B cell (primary cell): ENCODE data around the gene DLGAP3. TPM values are rescaled to one million over a fixed set of nuclear protein-coding genes. Genes with fewer than 3 reads are reported as not detected.

ENCODE experiments used
- ATAC-seq: fragments of 200-7000 bp; cut with Tn5 transposase; one replicate; pipeline ENCODE4 v1.10.0; 2021; ENCODE audit warnings: low read depth, mild to moderate bottlenecking, moderate number of reproducible peaks, moderate library complexity
- CTCF ChIA-PET: fragments of 350-600 bp; sonication (Branson Sonifier 250); formaldehyde crosslinking; loops from one replicate; lab custom pipeline; 2021; ENCODE audit warnings: antibody characterized with exemption, inconsistent platforms; lab: Charles Lee
- POLR2A ChIA-PET: fragments of 350-600 bp; sonication (Branson Sonifier 250); formaldehyde crosslinking; loops from one replicate; lab custom pipeline; 2021; ENCODE audit warnings: antibody characterized with exemption; lab: Charles Lee
- DNase-seq: peaks from one replicate; pipeline ENCODE4 v3.0.0; 2013
- H2AFZ ChIP-seq: 2 replicates; pipeline ENCODE4 v1.6.1; 2012; ENCODE audit warnings: mild to moderate bottlenecking, low read depth, low read length; ENCODE audit not compliant: insufficient read depth, poor library complexity, severe bottlenecking
- H3K27ac ChIP-seq, 2 donors: 1 replicate in 1 of 2; 2 replicates in 1 of 2; pipeline ENCODE4 v1.5.1; 2012 to 2013; ENCODE audit warnings: low read length in 2 of 2, mild to moderate bottlenecking in 2 of 2, moderate library complexity in 1 of 2
- H3K27me3 ChIP-seq, 4 experiments: fragments of 200-600 bp in 1 of 4; sonication (generic) in 1 of 4; replicated peaks in 1 of 4; 1 replicate in 2 of 4; 2 replicates in 2 of 4; pipeline versions ENCODE4 v1.6.1 to v1.7.0; 2013 to 2016; ENCODE audit warnings: low read length in 3 of 4, mild to moderate bottlenecking in 2 of 4, mixed read lengths in 1 of 4, moderate library complexity in 1 of 4; ENCODE audit not compliant: insufficient read depth in 4 of 4, control insufficient read depth in 3 of 4; ENCODE audit errors: control extremely low read depth in 1 of 4
- H3K36me3 ChIP-seq, 2 experiments: replicated peaks in 1 of 2; 1 replicate in 1 of 2; 2 replicates in 1 of 2; pipeline versions ENCODE4 v1.6.1 to v1.7.1; 2013; ENCODE audit warnings: low read length in 1 of 2; ENCODE audit not compliant: insufficient read depth in 2 of 2, control insufficient read depth in 1 of 2; ENCODE audit errors: control extremely low read depth in 1 of 2, extremely low read depth in 1 of 2
- H3K4me1 ChIP-seq, 2 donors: fragments of 200-600 bp in 1 of 2; sonication (generic) in 1 of 2; 1 replicate in 1 of 2; 2 replicates in 1 of 2; pipeline versions ENCODE4 v1.5.1 to v1.6.1; 2013 to 2017; ENCODE audit warnings: low read length in 2 of 2; ENCODE audit not compliant: control insufficient read depth in 2 of 2, insufficient read depth in 2 of 2
- H3K4me2 ChIP-seq: replicated peaks from 2 replicates; pipeline ENCODE3; 2012; ENCODE audit warnings: mild to moderate bottlenecking, low read depth, low read length; ENCODE audit not compliant: poor library complexity, severe bottlenecking
- H3K4me3 ChIP-seq, 5 experiments: fragments of 200-600 bp in 1 of 5; sonication (generic) in 1 of 5; 1 replicate in 3 of 5; 2 replicates in 2 of 5; pipeline versions ENCODE4 v1.5.1 to v1.7.0; 2011 to 2016; ENCODE audit warnings: low read length in 4 of 5, mild to moderate bottlenecking in 4 of 5, low read depth in 2 of 5, control low read depth in 1 of 5, moderate library complexity in 1 of 5; ENCODE audit not compliant: insufficient read depth in 1 of 5; ENCODE audit errors: control extremely low read depth in 1 of 5, extremely low read depth in 1 of 5
- H3K79me2 ChIP-seq: fragments of 200-600 bp; sonication (generic); one replicate; pipeline ENCODE4 v1.6.0; 2016; ENCODE audit warnings: low read length; ENCODE audit not compliant: control insufficient read depth, insufficient read depth
- H3K9ac ChIP-seq: fragments of 200-600 bp; sonication (generic); 2 replicates; pipeline ENCODE4 v1.6.1; 2017; ENCODE audit warnings: mild to moderate bottlenecking, low read length, moderate library complexity
- H3K9me3 ChIP-seq, 3 donors: one replicate each; pipeline versions ENCODE4 v1.6.1 to v1.7.1; 2013; ENCODE audit warnings: low read length in 2 of 3; ENCODE audit not compliant: control insufficient read depth in 2 of 3, insufficient read depth in 1 of 3; ENCODE audit errors: control extremely low read depth in 1 of 3
- H4K20me1 ChIP-seq: 2 replicates; pipeline ENCODE4 v1.6.0; 2012; ENCODE audit warnings: mild to moderate bottlenecking, low read length; ENCODE audit not compliant: insufficient read depth, control insufficient read depth, poor library complexity, severe bottlenecking
- H3K27ac Mint-ChIP-seq: one replicate; pipeline ENCODE4 v1.8.0; 2021; ENCODE audit warnings: mixed read lengths
- H3K27me3 Mint-ChIP-seq: one replicate; pipeline ENCODE4 v1.8.0; 2021; ENCODE audit warnings: mixed read lengths
- H3K4me1 Mint-ChIP-seq: one replicate; pipeline ENCODE4 v1.8.0; 2021; ENCODE audit warnings: mixed read lengths
- H3K4me3 Mint-ChIP-seq: one replicate; pipeline ENCODE4 v1.8.0; 2021; ENCODE audit warnings: mixed read lengths
- H3K9me3 Mint-ChIP-seq: one replicate; pipeline ENCODE4 v1.8.0; 2022; ENCODE audit warnings: mixed read lengths; ENCODE audit not compliant: insufficient read depth
- CTCF ChIP-seq: fragments of 200-600 bp; IDR thresholded peaks from one replicate; pipeline ENCODE4 v1.8.0; 2022; ENCODE audit warnings: antibody characterized with exemption, mild to moderate bottlenecking
- EZH2 ChIP-seq: IDR thresholded peaks from 2 replicates; pipeline ENCODE4 v1.6.1; 2012; ENCODE audit warnings: borderline replicate concordance, low read depth, mild to moderate bottlenecking, moderate library complexity, low read length; ENCODE audit not compliant: insufficient read depth, poor library complexity, severe bottlenecking
- WGBS: methylation state at CpG from one replicate; pipeline ENCODE4 v1.1.5; 2013; ENCODE audit warnings: missing lambda C conversion rate; ENCODE audit not compliant: insufficient coverage; 5-methylcytosine and 5-hydroxymethylcytosine counted together
- intact Hi-C: fragments of 100-400 bp; cut with micrococcal nuclease; formaldehyde crosslinking; loops from one replicate; pipeline ENCODE4 v1.10.0; 2022
- polyA plus RNA-seq: library from polyadenylated mRNA; depleted of rRNA; stranded (reverse); fragments of >200 nt; gene quantifications from 2 replicates; pipeline ENCODE4 v1.2.3, GENCODE V29; 2012
- total RNA-seq, 2 donors: library from RNA; stranded (reverse); fragments of 120-200 nt in 1 of 2; gene quantifications; 1 replicate in 1 of 2; 2 replicates in 1 of 2; pipeline versions ENCODE4 v1.2.3 to v1.2.4, GENCODE V29; 2013 to 2022

The DLGAP3 gene
- total and polyA plus RNA-seq, 2 donors (not counting 1 experiment from before 2014, with no cell fraction given), result 2.3 to 2.4 TPM

GRCh38 chr1:34879230-34879629 is 50.2 kb downstream of the DLGAP3 start:
- Mint-ChIP-seq H3K4me3 (no peak overlapping the region), H3K27ac (no peak overlapping the region), H3K4me1 (no peaks in the 10 kb centered on the region), H3K27me3 (peaks cover 18% of the 10 kb centered on the region), H3K9me3 (no peaks in the 10 kb centered on the region)
- intact Hi-C loops, result no loop called here
- no peaks in the 10 kb centered on the region for H4K20me1 ChIP-seq
- H3K9me3 ChIP-seq, result no peaks in the 10 kb centered on the region
- DNase-seq (no peak), ATAC-seq (no peak)
- TF ChIP-seq EZH2 (no peak), CTCF (no peak)
- peaks cover 0 to 3% (median 0%) of the 10 kb centered on the region in 4 experiments for H3K27me3 ChIP-seq
- H3K27ac ChIP-seq, result no peak overlapping the region
- CTCF ChIA-PET, result no interaction called here
- no peak overlapping the region for H2AFZ ChIP-seq
- H3K4me2 ChIP-seq, result no peak overlapping the region
- WGBS, result 82% methylated on average over 6 of the region's 9 CpGs
- no peak overlapping the region for H3K4me3 ChIP-seq
- no peaks in the 10 kb centered on the region for H3K79me2 ChIP-seq
- H3K36me3 ChIP-seq, result no peaks in the 10 kb centered on the region
- H3K4me1 ChIP-seq, result no peaks in the 10 kb centered on the region
- no peak overlapping the region for H3K9ac ChIP-seq
- POLR2A ChIA-PET, result no interaction called here

GRCh38 chr1:34876406-34876805 is 53.0 kb downstream of the DLGAP3 start:
- intact Hi-C loops, result no loop called here
- H3K9me3 Mint-ChIP-seq, result no peaks in the 10 kb centered on the region
- H4K20me1 ChIP-seq, result no peaks in the 10 kb centered on the region
- 94% methylated on average over 5 of the region's 7 CpGs for WGBS
- no peaks in the 10 kb centered on the region for H3K79me2 ChIP-seq
- peaks cover 28% of the 10 kb centered on the region for H3K27me3 Mint-ChIP-seq
- no peak overlapping the region for H3K27ac ChIP-seq
- ATAC-seq (no peak), DNase-seq (no peak)
- no peaks in the 10 kb centered on the region for H3K4me1 ChIP-seq
- H3K36me3 ChIP-seq, result no peaks in the 10 kb centered on the region
- no peak overlapping the region for H3K4me3 ChIP-seq
- no peak overlapping the region for H3K4me2 ChIP-seq
- H3K9ac ChIP-seq, result no peak overlapping the region
- CTCF ChIA-PET, result no interaction called here
- H3K4me3 Mint-ChIP-seq, result no peak overlapping the region
- H3K9me3 ChIP-seq, result no peaks in the 10 kb centered on the region
- no peaks in the 10 kb centered on the region for H3K4me1 Mint-ChIP-seq
- no peaks in the 10 kb centered on the region for H3K27me3 ChIP-seq
- H3K27ac Mint-ChIP-seq, result no peak overlapping the region
- POLR2A ChIA-PET, result no interaction called here
- no peak overlapping the region for H2AFZ ChIP-seq
- TF ChIP-seq CTCF (no peak), EZH2 (no peak)
